Heart right ventricle (tissue), 16 donors: ENCODE measurements around the gene ALPP. TPM values are rescaled to one million over a fixed set of nuclear protein-coding genes. Genes with fewer than 3 reads are reported as not detected.
"Not testable (repeated sequence)": the region's sequence is repeated elsewhere in the genome, so short reads cannot be mapped to it uniquely, and the experiment has no call there.

Source experiments
- ATAC-seq, 8 donors: fragments of 200-7000 bp; cut with Tn5 transposase; one replicate each; pipeline ENCODE4 v1.9.1; 2020; ENCODE audit warnings: mild to moderate bottlenecking in 8 of 8, moderate library complexity in 8 of 8, moderate number of reproducible peaks in 1 of 8
- DNase-seq, 2 donors: peaks; one replicate each; pipeline ENCODE4 v3.0.0-alpha.2; 2020
- H3K27ac ChIP-seq, 10 donors: fragments of 200-600 bp; sonication (generic) in 2 of 10; one replicate each; pipeline versions ENCODE4 v1.5.0 to v1.8.0; 2020 to 2022; ENCODE audit warnings: mild to moderate bottlenecking in 3 of 10
- H3K27me3 ChIP-seq, 7 donors: fragments of 200-600 bp; one replicate each; pipeline ENCODE4 v1.8.0; 2021 to 2022; ENCODE audit warnings: mild to moderate bottlenecking in 2 of 7
- H3K36me3 ChIP-seq, 9 donors: fragments of 200-600 bp; sonication (generic) in 1 of 9; one replicate each; pipeline versions ENCODE4 v1.5.0 to v1.8.0; 2020 to 2022; ENCODE audit warnings: mild to moderate bottlenecking in 2 of 9
- H3K4me1 ChIP-seq, 9 donors: fragments of 200-600 bp; sonication (generic) in 1 of 9; one replicate each; pipeline versions ENCODE4 v1.5.0 to v1.8.0; 2020 to 2022; ENCODE audit warnings: mild to moderate bottlenecking in 4 of 9
- H3K4me3 ChIP-seq, 10 donors: fragments of 200-600 bp; sonication (generic) in 2 of 10; one replicate each; pipeline versions ENCODE4 v1.5.0 to v1.8.0; 2020 to 2022; ENCODE audit warnings: mild to moderate bottlenecking in 7 of 10, moderate library complexity in 2 of 10
- H3K9me3 ChIP-seq, 11 donors: fragments of 200-600 bp in 10 of 11; sonication (generic) in 2 of 11; one replicate each; pipeline versions ENCODE4 v1.5.0 to v1.8.0; 2013 to 2022; ENCODE audit warnings: mild to moderate bottlenecking in 2 of 11, control low read depth in 1 of 11, moderate library complexity in 1 of 11
- CTCF ChIP-seq, 9 donors: fragments of 200-600 bp; sonication (generic) in 2 of 9; IDR thresholded peaks; one replicate each; pipeline versions ENCODE4 v1.5.0 to v1.8.0; 2021 to 2022; ENCODE audit warnings: antibody characterized with exemption in 9 of 9, mild to moderate bottlenecking in 5 of 9, moderate library complexity in 1 of 9
- WGBS, 2 donors: extraction: QIAGEN DNeasy Blood & Tissue Kit; methylation state at CpG; one replicate each; pipeline ENCODE4 v1.1.7; 2013; ENCODE audit warnings: inconsistent platforms in 1 of 2; 5-methylcytosine and 5-hydroxymethylcytosine counted together
- intact Hi-C, 10 donors: fragments of 100-400 bp; cut with DNase I; formaldehyde crosslinking; loops; one replicate each; pipeline versions ENCODE4 v1.11.1 to v1.14.2; 2022
- polyA plus RNA-seq, 2 donors: library from polyadenylated mRNA; stranded (reverse); fragments of 200-250 nt; gene quantifications; one replicate each; pipeline ENCODE4 v1.2.3, GENCODE V29; 2013
- total RNA-seq, 10 donors: library from RNA; stranded (reverse); fragmentation: NEBNext Ultra II Directional in 3 of 10; extraction: Animal tissue kit (Norgen Biotek cat#: 25700) in 3 of 10; gene quantifications; one replicate each; pipeline versions ENCODE4 v1.2.1 to v1.2.4, GENCODE V29; 2021 to 2023
- donor health status: Arrhythmogenic right ventricular cardiomyopathy.
- donor health status: ischemic (EF 13 %, LVEDD 7.1; RV severe dilation, severe dysfunction).
- donor health status: healthy with polysubstance abuse.
- donor health status: DM: no; HTN: yes; CAD: no.
- donor health status: DM: no; HTN: no; CAD: no.
- donor health status: ischemic (EF 25% LVEDD 6.9; RV normal size, moderate dysfunction).
- donor health status: ischemic (EF 25% LVEDD 5.7; RV mildly dilated, moderate dysfunction).
- donor health status: healthy.
- donor health status: DM: yes; HTN: yes; CAD: no.
- donor health status: Ischemic cardiomyopathy.
- donor health status: ischemic (EF 35%, LVEDD 5.7; RV mildly dilated, moderate dysfunction).
- donor health status: nonischemic (EF 11% LVEDD 7.7; RV severe dilation, severe dysfunction).
- donor health status: DM: yes; HTN: yes; CAD: no.
- donor health status: PGD.
- donor health status: ischemic (EF 29% LVEDD 5.4; RV normal size, mild dysfunction).
- donor health status: nonischemic (EF 23%, LVEDD 6.1; RV moderate dilation, normal function).

Gene ALPP
- total and polyA plus RNA-seq, 12 donors: not detected

- Histone ChIP-seq H3K36me3 (no peaks in the 10 kb centered on the region), H3K4me1 (peaks cover 0 to 15% (median 3%) of the 10 kb centered on the region in 9 donors), H3K9me3 (no peaks in the 10 kb centered on the region), H3K27ac (no peak overlapping the region), H3K4me3 (no peak overlapping the region), H3K27me3 (peaks cover 13 to 91% (median 72%) of the 10 kb centered on the region in 7 donors)
- no peak for ATAC-seq
- WGBS, 2 donors: 30 to 35% methylated on average over 18 of the region's 18 CpGs
- intact Hi-C loops: no loop called here
- no peak for DNase-seq
- TF ChIP-seq CTCF (IDR thresholded peaks at IDR 0.05): no peak
Observed at GRCh38 chr2:232382331-232383225, 4.0 kb downstream of the ALPP start.

GRCh38 chr2:232384466-232384865, 5.9 kb downstream of the ALPP start:
- Histone ChIP-seq H3K36me3 (no peaks in the 10 kb centered on the region), H3K9me3 (no peaks in the 10 kb centered on the region), H3K27ac (no peak overlapping the region), H3K27me3 (peaks cover 17 to 95% (median 89%) of the 10 kb centered on the region in 7 donors), H3K4me3 (no peak overlapping the region), H3K4me1 (peaks cover 0 to 24% (median 4%) of the 10 kb centered on the region in 9 donors)
- ATAC-seq (no peak), DNase-seq (no peak)
- 81 to 95% methylated on average over 1 of the region's 1 CpG for WGBS, 2 donors
- TF ChIP-seq CTCF (IDR thresholded peaks at IDR 0.05): no peak
- intact Hi-C loops: no loop called here

- DNase-seq, H3K36me3 ChIP-seq, H3K9me3 ChIP-seq, intact Hi-C loops, H3K27ac ChIP-seq, H3K4me3 ChIP-seq, ATAC-seq: not testable (repeated sequence)
- Histone ChIP-seq H3K27me3 (peaks cover 17 to 95% (median 91%) of the 10 kb centered on the region in 7 donors), H3K4me1 (peaks cover 0 to 24% (median 4%) of the 10 kb centered on the region in 9 donors)
Observed at GRCh38 chr2:232385058-232385457, 6.5 kb downstream of the ALPP start.

- no peak for TF ChIP-seq CTCF (IDR thresholded peaks at IDR 0.05)
- Histone ChIP-seq H3K36me3 (no peaks in the 10 kb centered on the region), H3K4me1 (peaks cover 0 to 24% (median 4%) of the 10 kb centered on the region in 9 donors), H3K27ac (no peak overlapping the region), H3K9me3 (no peaks in the 10 kb centered on the region), H3K4me3 (no peak overlapping the region), H3K27me3 (peaks cover 17 to 98% (median 95%) of the 10 kb centered on the region in 7 donors)
- intact Hi-C loops: no loop called here
- 11% methylated on average over 24 of the region's 24 CpGs for WGBS, 2 donors
- ATAC-seq (no peak), DNase-seq (no peak)
Observed at GRCh38 chr2:232385660-232386489, 7.3 kb downstream of the ALPP start.
